Fibroblast of lung (primary cell): ENCODE results near the gene FN3KRP.

Experiments used
- CTCF ChIP-seq, 2 donors: IDR thresholded peaks in 1 of 2; conservative IDR thresholded peaks in 1 of 2; 1 replicate in 1 of 2; 2 replicates in 1 of 2; pipeline ENCODE4 v1.5.1; 2011 to 2012; ENCODE audit warnings: low read length in 2 of 2, control low read depth in 1 of 2, inconsistent platforms in 1 of 2, low read depth in 1 of 2, mild to moderate bottlenecking in 1 of 2
- EZH2 ChIP-seq: IDR thresholded peaks from 2 replicates; pipeline ENCODE4 v1.5.1; 2012; ENCODE audit warnings: low read length, control low read depth, mild to moderate bottlenecking; ENCODE audit errors: missing control alignments

GRCh38 chr17:82772026-82772425, 55.5 kb downstream of the FN3KRP start:
- TF ChIP-seq CTCF (conservative IDR thresholded peaks at IDR 0.05 in 1 of 2, IDR thresholded peaks at IDR 0.05 in 1 of 2; ENCODE audit: low read depth in 1 of 2, low read length in 2 of 2) (no peak), EZH2 (no peak)
